Smooth muscle cell (in vitro differentiated cells): ENCODE measurements around the gene RPS6KB2. TPM values are rescaled to one million over a fixed set of nuclear protein-coding genes. Genes with fewer than 3 reads are reported as not detected.

Source experiments
- DNase-seq: peaks from one replicate; lab custom pipeline; 2025; ENCODE audit not compliant: unreplicated experiment; lab: John Stamatoyannopoulos, UW
- H2AFZ ChIP-seq: fragments of 200-600 bp; sonication (generic); 2 replicates; pipeline ENCODE4 v1.6.0; 2016; ENCODE audit warnings: antibody characterized with exemption, low read depth, mild to moderate bottlenecking
- H3F3A ChIP-seq: fragments of 200-600 bp; sonication (generic); 2 replicates; pipeline ENCODE4 v1.6.0; 2017; ENCODE audit warnings: antibody characterized with exemption, low read depth
- H3K27ac ChIP-seq: fragments of 200-600 bp; sonication (generic); 2 replicates; pipeline ENCODE4 v1.5.1; 2016; ENCODE audit warnings: low read depth, mild to moderate bottlenecking
- H3K27me3 ChIP-seq: fragments of 200-600 bp; sonication (generic); 2 replicates; pipeline ENCODE4 v1.6.1; 2016; ENCODE audit warnings: low read depth, mild to moderate bottlenecking
- H3K36me3 ChIP-seq: fragments of 200-600 bp; sonication (generic); 2 replicates; pipeline ENCODE4 v1.5.1; 2016; ENCODE audit warnings: low read depth
- H3K4me1 ChIP-seq: fragments of 200-600 bp; sonication (generic); 2 replicates; pipeline ENCODE4 v1.5.1; 2016; ENCODE audit warnings: low read depth
- H3K4me2 ChIP-seq: fragments of 200-600 bp; sonication (generic); 2 replicates; pipeline ENCODE4 v1.6.0; 2016; ENCODE audit warnings: mild to moderate bottlenecking
- H3K4me3 ChIP-seq: fragments of 200-600 bp; sonication (generic); 2 replicates; pipeline ENCODE4 v1.5.1; 2016; ENCODE audit warnings: mild to moderate bottlenecking
- H3K79me2 ChIP-seq: fragments of 200-600 bp; sonication (generic); 2 replicates; pipeline ENCODE4 v1.6.0; 2016; ENCODE audit warnings: low read depth, mild to moderate bottlenecking
- H3K9ac ChIP-seq: fragments of 200-600 bp; sonication (generic); 2 replicates; pipeline ENCODE4 v1.6.0; 2016; ENCODE audit warnings: low read depth
- H3K9me3 ChIP-seq: fragments of 200-600 bp; sonication (generic); replicated peaks from 2 replicates; pipeline ENCODE4 v1.5.1; 2016; ENCODE audit warnings: low read depth
- H4K20me1 ChIP-seq: fragments of 200-600 bp; sonication (generic); 2 replicates; pipeline ENCODE4 v1.6.0; 2016; ENCODE audit warnings: low read depth
- WGBS: methylation state at CpG from one replicate; pipeline ENCODE4 v1.1.7; 2016; ENCODE audit warnings: low lambda C conversion rate; 5-methylcytosine and 5-hydroxymethylcytosine counted together
- polyA plus RNA-seq: library from polyadenylated mRNA; unstranded; fragments of >200 nt; fragmentation: Nextera tagmentation; extraction: Ambion mirVana; gene quantifications from 2 replicates; pipeline ENCODE4 v1.2.1, GENCODE V29; 2016
- total RNA-seq: library from RNA; depleted of rRNA; stranded (reverse); fragments of >200 nt; gene quantifications from 2 replicates; pipeline ENCODE4 v1.2.3, GENCODE V29; 2014
- TF ChIP-seq, protein P1 (sequence below): fragments of 200-600 bp; sonication (generic); IDR thresholded peaks from 2 replicates; pipeline ENCODE4 v1.5.1; 2017; ENCODE audit warnings: borderline replicate concordance, mild to moderate bottlenecking, antibody characterized with exemption; ENCODE audit not compliant: insufficient read depth, poor library complexity, severe bottlenecking

The RPS6KB2 gene
- total and polyA plus RNA-seq, 2 experiments from 2014 or later: 66.5 to 107 TPM

DNA sequence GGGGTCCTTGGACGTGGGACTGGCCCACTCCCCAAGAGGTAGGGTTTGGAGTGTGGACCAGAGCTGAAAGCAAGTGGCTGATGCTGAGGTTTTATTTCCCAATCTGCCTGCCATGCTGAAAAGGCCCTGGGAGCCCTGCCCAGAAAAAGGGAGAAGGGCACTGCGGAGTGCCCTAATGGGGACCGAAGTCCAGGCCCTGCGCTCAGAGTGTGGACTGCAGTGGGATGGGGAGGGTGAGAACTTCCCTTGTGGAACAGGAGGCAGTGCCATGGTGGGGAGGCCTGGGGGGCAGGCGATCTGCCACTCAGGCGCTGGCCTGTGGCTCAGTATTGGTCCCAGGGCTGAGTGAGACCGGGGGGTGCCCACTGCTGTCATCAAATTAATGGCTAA, 19.9 kb downstream of the RPS6KB2 start:
- Histone ChIP-seq H4K20me1 (no peaks in the 10 kb centered on the region), H3K36me3 (no peaks in the 10 kb centered on the region), H3K79me2 (peaks cover under 1% of the 10 kb centered on the region), H2AFZ (no peak overlapping the region), H3K4me2 (no peak overlapping the region), H3F3A (no peaks in the 10 kb centered on the region), H3K9ac (no peak overlapping the region), H3K4me3 (no peak overlapping the region), H3K27me3 (no peaks in the 10 kb centered on the region), H3K27ac (no peak overlapping the region), H3K9me3 (no peaks in the 10 kb centered on the region), H3K4me1 (no peaks in the 10 kb centered on the region)
- DNase-seq: no peak
- TF ChIP-seq, protein P1, sequence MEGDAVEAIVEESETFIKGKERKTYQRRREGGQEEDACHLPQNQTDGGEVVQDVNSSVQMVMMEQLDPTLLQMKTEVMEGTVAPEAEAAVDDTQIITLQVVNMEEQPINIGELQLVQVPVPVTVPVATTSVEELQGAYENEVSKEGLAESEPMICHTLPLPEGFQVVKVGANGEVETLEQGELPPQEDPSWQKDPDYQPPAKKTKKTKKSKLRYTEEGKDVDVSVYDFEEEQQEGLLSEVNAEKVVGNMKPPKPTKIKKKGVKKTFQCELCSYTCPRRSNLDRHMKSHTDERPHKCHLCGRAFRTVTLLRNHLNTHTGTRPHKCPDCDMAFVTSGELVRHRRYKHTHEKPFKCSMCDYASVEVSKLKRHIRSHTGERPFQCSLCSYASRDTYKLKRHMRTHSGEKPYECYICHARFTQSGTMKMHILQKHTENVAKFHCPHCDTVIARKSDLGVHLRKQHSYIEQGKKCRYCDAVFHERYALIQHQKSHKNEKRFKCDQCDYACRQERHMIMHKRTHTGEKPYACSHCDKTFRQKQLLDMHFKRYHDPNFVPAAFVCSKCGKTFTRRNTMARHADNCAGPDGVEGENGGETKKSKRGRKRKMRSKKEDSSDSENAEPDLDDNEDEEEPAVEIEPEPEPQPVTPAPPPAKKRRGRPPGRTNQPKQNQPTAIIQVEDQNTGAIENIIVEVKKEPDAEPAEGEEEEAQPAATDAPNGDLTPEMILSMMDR: no peak
- WGBS: 97% methylated on average over 7 of the region's 7 CpGs

DNA sequence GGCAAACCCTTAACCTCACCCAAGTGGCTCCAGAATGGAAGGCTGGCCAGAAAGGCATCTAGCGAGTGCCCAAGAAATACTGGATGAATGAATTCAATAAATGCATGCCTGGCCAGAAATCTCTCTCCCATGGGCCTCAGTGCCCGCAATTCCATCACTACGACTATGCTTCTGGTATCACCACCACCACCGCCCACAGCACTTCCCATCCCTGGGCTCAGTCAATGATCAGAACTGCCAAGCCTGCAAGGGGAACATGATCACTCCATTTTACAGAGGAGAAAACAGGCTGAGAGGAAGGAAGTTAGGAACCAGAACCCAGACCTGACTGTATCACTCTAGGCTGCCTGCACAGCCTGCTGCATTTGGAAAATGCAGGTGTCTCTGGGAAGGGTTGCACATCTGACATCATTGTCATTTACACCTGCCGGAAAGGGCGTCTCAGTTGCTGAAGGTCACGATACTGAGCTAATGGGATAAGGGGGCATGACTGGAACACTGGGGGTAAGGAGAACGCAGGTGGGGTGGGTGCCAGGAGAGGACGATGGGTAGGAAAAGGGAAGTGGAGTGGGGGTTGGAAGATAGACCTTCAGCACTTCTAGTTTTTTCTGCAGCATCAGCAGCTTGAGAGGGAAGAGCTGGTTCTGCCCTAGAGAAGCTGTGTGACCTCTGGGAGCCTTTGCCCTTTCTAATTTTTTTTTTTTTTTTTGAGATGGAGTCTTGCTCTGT, 21.0 kb downstream of the RPS6KB2 start:
- Histone ChIP-seq H3F3A (no peaks in the 10 kb centered on the region), H2AFZ (no peak overlapping the region), H3K4me3 (no peak overlapping the region), H3K4me1 (no peaks in the 10 kb centered on the region), H3K4me2 (no peak overlapping the region), H3K27me3 (no peaks in the 10 kb centered on the region), H3K9me3 (no peaks in the 10 kb centered on the region), H3K9ac (no peak overlapping the region), H3K36me3 (no peaks in the 10 kb centered on the region), H3K27ac (no peak overlapping the region), H3K79me2 (no peaks in the 10 kb centered on the region), H4K20me1 (no peaks in the 10 kb centered on the region)
- WGBS: 90% methylated on average over 9 of the region's 9 CpGs
- no peak for DNase-seq
- TF ChIP-seq, protein P1: no peak

DNA sequence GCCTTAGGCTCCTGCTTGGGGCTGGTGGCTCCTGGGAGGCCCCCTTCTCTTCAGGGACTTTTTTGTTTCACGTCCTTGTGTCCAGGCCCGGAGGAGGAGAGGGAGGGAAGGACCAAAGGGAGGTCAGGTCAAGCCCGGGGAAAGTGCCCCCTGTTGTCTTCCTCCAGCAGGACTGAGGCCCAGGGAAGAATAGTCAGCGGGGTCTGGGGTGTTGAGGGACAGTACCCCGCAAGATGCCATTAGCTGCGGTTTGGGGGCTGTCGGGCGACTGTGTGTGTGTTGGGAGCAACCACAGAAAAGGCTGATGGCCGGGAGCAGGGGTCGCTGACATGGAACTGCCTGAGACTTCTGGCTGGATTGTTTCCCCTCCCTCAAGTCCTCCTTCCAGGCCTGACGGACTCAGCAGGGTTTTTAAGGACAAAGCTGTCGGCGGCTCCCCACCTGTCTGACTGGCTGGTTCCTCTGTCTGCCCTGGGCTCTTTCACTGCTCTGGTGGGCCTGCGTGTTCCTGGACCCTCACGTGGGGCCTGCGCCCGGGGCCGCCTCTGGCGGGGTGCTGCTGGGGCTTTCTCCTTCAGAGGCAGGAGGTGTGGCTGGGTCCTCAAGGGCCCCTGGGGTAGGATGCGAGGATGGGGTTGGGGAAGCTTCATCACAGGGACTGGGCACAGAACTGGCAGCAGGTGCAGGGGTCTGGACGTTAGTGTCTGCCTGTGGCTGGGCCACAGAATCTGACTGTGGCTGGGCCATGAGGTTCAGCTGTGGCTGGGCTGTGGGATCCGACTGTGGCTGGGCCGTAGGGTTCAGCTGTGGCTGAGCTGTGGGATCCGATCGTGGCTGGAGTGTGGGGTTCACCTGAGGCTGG, 22.7 kb downstream of the RPS6KB2 start:
- Histone ChIP-seq H3K9ac (no peak overlapping the region), H3K27ac (no peak overlapping the region), H3F3A (no peaks in the 10 kb centered on the region), H4K20me1 (no peaks in the 10 kb centered on the region), H3K79me2 (no peaks in the 10 kb centered on the region), H3K4me2 (no peak overlapping the region), H3K36me3 (no peaks in the 10 kb centered on the region), H3K4me1 (no peaks in the 10 kb centered on the region), H3K27me3 (no peaks in the 10 kb centered on the region), H2AFZ (no peak overlapping the region), H3K9me3 (no peaks in the 10 kb centered on the region), H3K4me3 (no peak overlapping the region)
- TF ChIP-seq, protein P1: no peak
- DNase-seq: no peak
- 93% methylated on average over 23 of the region's 25 CpGs for whole genome bisulfite sequencing
